GM12872 (cell line): ENCODE data around the gene HAO2.

ENCODE experiments used
- CTCF ChIP-seq: IDR thresholded peaks from 3 replicates; pipeline ENCODE4 v1.5.1; 2011; ENCODE audit warnings: low read depth, mild to moderate bottlenecking, low read length, moderate library complexity; ENCODE audit not compliant: insufficient read depth

The HAO2 gene

GRCh38 chr1:119333163-119333896, 35.3 kb upstream of the HAO2 start:
- no peak for TF ChIP-seq CTCF

DNA sequence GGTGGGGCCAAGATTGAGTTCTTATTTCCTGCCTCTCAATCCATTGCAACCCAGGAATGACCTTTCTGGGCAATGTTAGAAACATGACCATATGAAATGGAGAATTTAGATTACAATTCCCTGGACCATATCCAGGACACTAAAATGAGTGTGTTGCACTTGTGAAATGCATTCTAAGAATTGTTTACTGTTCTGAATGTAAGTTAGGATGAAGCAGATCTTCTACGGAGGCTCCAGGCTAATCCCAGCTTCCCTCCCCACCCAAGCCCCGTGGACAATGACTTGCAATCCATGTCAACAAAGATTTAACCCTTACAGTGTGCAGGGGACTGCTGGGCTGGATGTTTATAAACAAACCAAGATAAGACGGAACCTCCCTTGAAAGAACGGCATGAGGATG, 31.7 kb upstream of the HAO2 start:
- no peak for TF ChIP-seq CTCF

DNA sequence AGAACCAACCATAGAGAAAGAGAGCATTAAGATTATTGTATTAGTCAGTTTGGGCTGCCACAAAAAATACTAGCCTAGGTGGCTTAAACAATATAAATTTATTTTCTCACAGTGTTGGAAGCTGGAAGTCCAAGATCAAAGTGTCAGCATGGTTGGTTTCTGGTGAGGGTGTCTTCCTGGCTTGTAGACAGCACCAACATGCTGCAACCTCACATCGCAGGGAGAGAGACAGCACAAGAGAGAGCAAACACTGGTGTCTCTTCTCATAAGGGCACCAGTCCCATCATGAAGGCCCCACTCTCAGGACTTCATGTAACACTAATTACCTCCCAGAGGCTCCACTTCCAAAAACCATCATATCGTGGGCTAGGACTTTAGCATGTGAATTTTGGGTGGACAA, 30.6 kb upstream of the HAO2 start:
- no peak for TF ChIP-seq CTCF

DNA sequence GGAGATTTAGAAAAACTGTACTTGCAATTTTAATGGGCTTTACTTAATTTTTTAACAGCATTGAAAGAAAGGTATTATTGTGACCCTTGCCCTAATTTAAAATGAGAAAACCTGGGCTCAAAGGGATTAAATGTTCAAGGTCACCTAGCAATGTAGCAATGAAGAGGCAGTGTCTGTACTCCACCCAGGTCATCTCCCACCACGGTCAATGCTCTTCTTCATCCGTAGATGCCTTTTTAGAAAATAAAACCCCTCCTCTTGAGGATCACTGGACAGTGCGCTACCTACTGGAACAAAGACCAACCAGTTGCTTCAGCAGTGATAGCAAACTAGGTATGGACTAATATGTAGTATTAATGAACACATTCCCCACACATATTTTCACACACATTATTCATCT, 29.8 kb upstream of the HAO2 start:
- TF ChIP-seq CTCF: no peak

- TF ChIP-seq CTCF: no peak
These were observed 27.7 kb upstream of the HAO2 start for GRCh38 chr1:119340861-119341261.

GRCh38 chr1:119341372-119341947, 27.1 kb upstream of the HAO2 start:
- TF ChIP-seq CTCF: no peak

DNA sequence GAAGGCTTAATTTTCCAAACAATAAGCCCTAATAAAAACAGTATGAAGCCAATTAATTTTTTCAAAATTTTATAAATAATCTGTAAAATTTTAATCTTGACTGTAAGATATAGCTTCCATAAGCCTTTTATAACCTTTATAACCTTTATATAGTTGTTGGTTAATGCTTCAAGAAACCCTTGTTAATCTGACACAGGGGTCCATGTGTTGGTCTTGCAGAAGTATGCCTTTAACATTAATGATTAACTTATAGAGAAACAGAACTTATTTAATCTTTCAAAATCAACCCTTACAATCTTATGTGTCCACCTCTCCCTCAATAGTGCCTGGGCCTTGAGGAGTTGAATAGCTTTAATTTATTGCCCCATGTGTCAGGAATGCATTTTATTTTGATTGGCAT, 23.2 kb upstream of the HAO2 start:
- no peak for TF ChIP-seq CTCF
